ENCODE results near the gene PADI3.

The PADI3 gene

DNA sequence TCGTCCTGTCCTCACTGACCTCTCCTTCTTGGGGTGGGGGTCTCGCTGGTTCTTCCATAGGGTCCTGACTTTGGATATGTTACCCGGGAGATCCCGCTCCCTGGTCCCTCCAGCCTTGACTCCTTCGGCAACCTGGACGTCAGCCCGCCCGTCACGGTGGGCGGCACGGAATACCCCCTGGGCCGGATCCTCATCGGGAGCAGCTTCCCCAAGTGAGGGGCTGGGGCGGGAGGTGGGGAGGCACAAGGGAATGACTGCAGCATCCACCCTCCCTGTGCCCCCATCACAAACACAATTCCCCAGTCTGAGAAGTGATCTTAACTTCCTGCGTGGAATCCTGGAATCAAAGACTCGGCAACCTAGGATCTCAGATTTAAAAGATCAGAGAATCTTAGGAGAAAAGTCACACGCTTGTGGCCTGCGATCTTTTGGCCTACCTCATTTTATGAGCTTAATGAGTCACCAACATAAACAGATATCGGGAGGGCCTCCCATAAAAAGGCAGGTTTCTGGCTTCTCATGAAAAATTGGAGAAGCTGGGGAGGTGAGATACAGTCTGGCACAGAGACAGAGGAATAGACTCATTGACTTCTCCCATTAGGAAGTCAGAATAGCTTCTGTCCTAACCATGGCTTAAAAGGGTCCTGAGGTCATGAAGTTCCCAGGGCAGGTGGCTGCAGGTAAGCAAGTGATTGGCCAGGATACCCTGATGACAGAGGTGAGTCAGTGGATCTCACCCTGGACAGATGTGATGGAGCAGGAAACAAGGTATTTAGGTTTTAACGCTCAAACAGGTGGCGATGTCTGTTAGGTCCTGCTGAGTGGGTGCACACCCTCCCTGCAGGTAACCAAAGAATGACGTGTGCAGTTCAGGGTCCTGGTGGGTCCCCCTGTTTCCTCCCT, 15.9 kb upstream of the PADI3 start:
- TF ChIP-seq EGR1 (IDR thresholded peaks at IDR 0.05) (no peak), RAD21 (IDR thresholded peaks at IDR 0.05; ENCODE audit: low read depth) (no peak), FOXM1 (IDR thresholded peaks at IDR 0.05; ENCODE audit: borderline replicate concordance, low read depth) (no peak), CREB1 (IDR thresholded peaks at IDR 0.05; ENCODE audit: low read depth) (0 out of 2 replicates have a peak, but pooled peaks have one; percentile 60), NFIC (IDR thresholded peaks at IDR 0.05) (peak; percentile 55; the same call in 1 of the 2 replicates), CEBPB (IDR thresholded peaks at IDR 0.05) (no peak), ZBTB7A (IDR thresholded peaks at IDR 0.05; ENCODE audit: low read depth) (0 out of 2 replicates have a peak, but pooled peaks have one; percentile 72), TCF12 (IDR thresholded peaks at IDR 0.05; ENCODE audit: low read depth) (no peak), USF1 (IDR thresholded peaks at IDR 0.05) (peak; percentile 50), MAX (IDR thresholded peaks at IDR 0.05) (no peak), YY1 (IDR thresholded peaks at IDR 0.05; ENCODE audit: low read depth) (no peak), TAF1 (IDR thresholded peaks at IDR 0.05; ENCODE audit: low read depth) (no peak), EP300 (IDR thresholded peaks at IDR 0.05; ENCODE audit: borderline replicate concordance) (0 out of 2 replicates have a peak, but pooled peaks have one; percentile 1), TEAD4 (IDR thresholded peaks at IDR 0.05) (no peak)
- TF ChIP-seq, protein P1, sequence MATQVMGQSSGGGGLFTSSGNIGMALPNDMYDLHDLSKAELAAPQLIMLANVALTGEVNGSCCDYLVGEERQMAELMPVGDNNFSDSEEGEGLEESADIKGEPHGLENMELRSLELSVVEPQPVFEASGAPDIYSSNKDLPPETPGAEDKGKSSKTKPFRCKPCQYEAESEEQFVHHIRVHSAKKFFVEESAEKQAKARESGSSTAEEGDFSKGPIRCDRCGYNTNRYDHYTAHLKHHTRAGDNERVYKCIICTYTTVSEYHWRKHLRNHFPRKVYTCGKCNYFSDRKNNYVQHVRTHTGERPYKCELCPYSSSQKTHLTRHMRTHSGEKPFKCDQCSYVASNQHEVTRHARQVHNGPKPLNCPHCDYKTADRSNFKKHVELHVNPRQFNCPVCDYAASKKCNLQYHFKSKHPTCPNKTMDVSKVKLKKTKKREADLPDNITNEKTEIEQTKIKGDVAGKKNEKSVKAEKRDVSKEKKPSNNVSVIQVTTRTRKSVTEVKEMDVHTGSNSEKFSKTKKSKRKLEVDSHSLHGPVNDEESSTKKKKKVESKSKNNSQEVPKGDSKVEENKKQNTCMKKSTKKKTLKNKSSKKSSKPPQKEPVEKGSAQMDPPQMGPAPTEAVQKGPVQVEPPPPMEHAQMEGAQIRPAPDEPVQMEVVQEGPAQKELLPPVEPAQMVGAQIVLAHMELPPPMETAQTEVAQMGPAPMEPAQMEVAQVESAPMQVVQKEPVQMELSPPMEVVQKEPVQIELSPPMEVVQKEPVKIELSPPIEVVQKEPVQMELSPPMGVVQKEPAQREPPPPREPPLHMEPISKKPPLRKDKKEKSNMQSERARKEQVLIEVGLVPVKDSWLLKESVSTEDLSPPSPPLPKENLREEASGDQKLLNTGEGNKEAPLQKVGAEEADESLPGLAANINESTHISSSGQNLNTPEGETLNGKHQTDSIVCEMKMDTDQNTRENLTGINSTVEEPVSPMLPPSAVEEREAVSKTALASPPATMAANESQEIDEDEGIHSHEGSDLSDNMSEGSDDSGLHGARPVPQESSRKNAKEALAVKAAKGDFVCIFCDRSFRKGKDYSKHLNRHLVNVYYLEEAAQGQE (IDR thresholded peaks at IDR 0.05; ENCODE audit: low read depth) = no peak

DNA sequence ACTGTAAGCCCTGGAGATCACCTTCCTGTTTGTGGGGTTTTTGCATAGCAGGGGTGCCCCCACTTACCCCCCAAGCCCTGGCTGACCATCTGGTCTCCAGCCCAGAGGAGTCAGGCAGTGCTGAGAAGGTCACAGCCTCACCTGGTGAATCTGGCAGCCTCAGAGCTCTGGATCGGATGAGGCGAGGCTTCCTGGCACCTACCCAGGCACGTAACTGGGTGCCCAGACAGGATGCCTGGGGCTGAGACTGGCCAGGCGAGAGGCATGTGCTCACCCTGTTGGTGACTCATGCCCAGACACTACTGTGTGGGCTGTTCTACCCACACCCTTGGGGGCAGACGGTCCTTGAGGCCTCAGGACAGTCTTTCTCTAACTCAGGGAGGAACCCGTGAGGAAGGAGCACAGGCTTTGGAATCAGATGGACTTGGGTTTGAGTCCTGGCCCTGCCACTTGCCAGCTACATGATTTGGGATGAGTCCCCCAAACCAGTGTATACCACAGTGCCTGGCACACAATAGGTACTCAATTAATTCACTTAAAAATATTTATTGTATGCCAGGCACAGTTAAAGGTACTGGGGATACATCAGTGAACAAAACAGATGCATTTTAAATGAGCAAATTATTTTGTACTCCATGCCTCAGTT, 15.1 kb upstream of the PADI3 start:
- TF ChIP-seq TAF1 (IDR thresholded peaks at IDR 0.05; ENCODE audit: low read depth) (0 out of 2 replicates have a peak, but pooled peaks have one; percentile 6), MAX (IDR thresholded peaks at IDR 0.05) (peak; percentile 96), RAD21 (IDR thresholded peaks at IDR 0.05; ENCODE audit: low read depth) (peak; percentile 46; the same call in 1 of the 2 replicates), NFIC (IDR thresholded peaks at IDR 0.05) (peak; percentile 98), YY1 (IDR thresholded peaks at IDR 0.05; ENCODE audit: low read depth) (peak; percentile 34; the same call in 1 of the 2 replicates), ZBTB7A (IDR thresholded peaks at IDR 0.05; ENCODE audit: low read depth) (peak; percentile 44; the same call in 1 of the 2 replicates), USF1 (IDR thresholded peaks at IDR 0.05) (peak; percentile 68), CEBPB (IDR thresholded peaks at IDR 0.05) (no peak; the same call in 1 of the 2 replicates), EGR1 (IDR thresholded peaks at IDR 0.05) (peak; percentile 85), FOXM1 (IDR thresholded peaks at IDR 0.05; ENCODE audit: borderline replicate concordance, low read depth) (peak; percentile 97), CREB1 (IDR thresholded peaks at IDR 0.05; ENCODE audit: low read depth) (no peak), TCF12 (IDR thresholded peaks at IDR 0.05; ENCODE audit: low read depth) (peak; percentile 99), EP300 (IDR thresholded peaks at IDR 0.05; ENCODE audit: borderline replicate concordance) (peak; percentile 98), TEAD4 (IDR thresholded peaks at IDR 0.05) (peak; percentile 94)
- TF ChIP-seq, protein P1 (IDR thresholded peaks at IDR 0.05; ENCODE audit: low read depth) = no peak; the same call in 1 of the 2 replicates

DNA sequence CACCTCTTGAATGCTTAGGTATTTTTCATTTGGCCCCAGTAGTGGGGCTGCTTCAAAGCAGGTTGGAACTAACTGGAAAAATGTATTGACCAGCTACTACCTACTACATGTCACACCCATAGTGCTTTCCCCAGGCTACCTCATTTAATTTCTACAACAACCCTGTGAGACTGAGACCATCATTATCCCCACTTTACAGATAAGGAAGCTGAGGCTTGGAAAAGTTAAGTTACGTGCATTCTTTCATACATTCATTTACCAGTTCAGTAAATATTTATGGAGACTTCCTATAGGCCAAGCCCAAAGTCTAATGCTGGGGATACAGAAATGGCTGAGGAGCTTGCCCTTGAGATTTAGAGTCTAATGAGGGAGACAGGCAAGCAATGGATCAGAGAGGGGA, 14.5 kb upstream of the PADI3 start:
- 0 out of 2 replicates have a peak, but pooled peaks have one; percentile 3 for TF ChIP-seq TAF1 (IDR thresholded peaks at IDR 0.05; ENCODE audit: low read depth)
- no peak for TF ChIP-seq EP300 (IDR thresholded peaks at IDR 0.05; ENCODE audit: borderline replicate concordance)

DNA sequence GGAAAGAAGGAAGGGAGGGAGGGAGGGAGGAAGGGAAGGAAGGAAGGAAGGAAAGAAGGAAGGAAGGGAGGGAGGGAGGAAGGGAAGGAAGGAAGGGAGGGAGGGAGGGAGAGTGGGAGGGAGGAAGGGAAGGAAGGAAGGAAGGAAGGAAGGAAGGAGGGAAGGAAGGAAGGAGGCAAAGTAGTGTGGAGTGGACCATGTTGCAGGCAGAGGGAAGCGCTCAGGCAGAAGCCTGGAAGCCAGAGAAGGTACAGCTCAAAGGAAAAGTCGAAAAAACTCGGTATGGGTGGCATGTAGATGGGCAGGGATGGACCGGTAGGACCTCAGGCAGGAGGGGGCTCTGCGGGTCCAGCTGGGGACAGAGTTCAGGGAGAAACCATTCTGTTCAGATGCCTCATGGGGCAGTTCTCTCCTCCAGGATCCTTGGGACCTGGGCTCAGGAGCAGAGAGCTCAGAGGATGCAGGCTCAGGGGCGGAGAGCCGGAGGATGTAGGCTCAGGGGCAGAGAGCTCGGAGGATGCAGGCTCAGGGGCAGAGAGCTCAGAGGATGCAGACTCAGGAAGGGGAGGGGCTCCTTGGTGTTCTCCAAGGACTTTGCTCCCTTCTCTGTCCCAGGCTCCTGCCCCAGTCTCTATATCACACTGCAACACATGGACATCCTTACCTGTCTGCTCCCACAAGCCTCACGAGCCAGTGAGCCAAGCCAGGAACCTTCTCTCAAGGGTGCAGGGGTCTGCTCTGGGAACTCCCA, 13.6 kb upstream of the PADI3 start:
- TF ChIP-seq CREB1 (IDR thresholded peaks at IDR 0.05; ENCODE audit: low read depth) = no peak
- no peak for TF ChIP-seq EGR1 (IDR thresholded peaks at IDR 0.05)
- no peak for TF ChIP-seq TEAD4 (IDR thresholded peaks at IDR 0.05)
- no peak for TF ChIP-seq TCF12 (IDR thresholded peaks at IDR 0.05; ENCODE audit: low read depth)
